Keratinocyte (primary cell): ENCODE measurements around the gene PKNOX2.

ENCODE experiments used
- EZH2 ChIP-seq: IDR thresholded peaks from one replicate; pipeline ENCODE4 v1.6.1; 2012; ENCODE audit warnings: inconsistent platforms, mild to moderate bottlenecking, low read length, moderate library complexity
- TF ChIP-seq, protein P1 (sequence below), 3 experiments: IDR thresholded peaks in 1 of 3; conservative IDR thresholded peaks in 1 of 3; optimal IDR thresholded peaks in 1 of 3; 2 replicates in 2 of 3; 3 replicates in 1 of 3; pipeline versions ENCODE3 to v1.5.1; 2011; ENCODE audit warnings: low read length in 3 of 3, mild to moderate bottlenecking in 3 of 3, moderate library complexity in 2 of 3, control low read depth in 1 of 3, inconsistent platforms in 1 of 3; ENCODE audit not compliant: insufficient read depth in 2 of 3; ENCODE audit errors: extremely low read depth in 1 of 3

DNA sequence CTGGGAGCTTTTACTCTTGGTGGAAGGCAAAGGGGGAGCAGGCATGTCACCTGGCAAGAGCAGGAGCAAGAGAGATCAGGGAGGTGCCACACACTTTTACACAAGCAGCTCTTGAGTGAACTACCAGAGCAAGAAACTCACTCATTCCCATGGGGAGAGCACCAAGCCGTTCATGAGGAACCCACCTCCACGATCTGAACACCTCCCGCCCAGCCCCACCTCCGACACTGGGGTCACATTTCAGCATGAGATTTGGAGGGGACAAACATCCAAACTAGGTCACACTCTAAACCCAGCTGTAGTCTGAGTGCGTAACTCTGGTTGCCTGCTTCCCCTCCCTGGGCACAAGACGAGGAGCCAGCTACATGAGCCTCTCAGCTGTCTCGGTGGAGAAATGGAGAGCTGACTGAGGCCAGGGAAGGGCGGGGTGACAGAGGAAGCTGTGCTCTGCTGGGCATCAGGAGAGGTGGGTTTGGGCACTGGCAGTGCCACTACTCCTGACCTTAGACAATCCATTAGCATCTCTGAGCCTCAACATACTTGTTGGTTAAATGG, 134.6 kb downstream of the PKNOX2 start:
- TF ChIP-seq, protein P1, sequence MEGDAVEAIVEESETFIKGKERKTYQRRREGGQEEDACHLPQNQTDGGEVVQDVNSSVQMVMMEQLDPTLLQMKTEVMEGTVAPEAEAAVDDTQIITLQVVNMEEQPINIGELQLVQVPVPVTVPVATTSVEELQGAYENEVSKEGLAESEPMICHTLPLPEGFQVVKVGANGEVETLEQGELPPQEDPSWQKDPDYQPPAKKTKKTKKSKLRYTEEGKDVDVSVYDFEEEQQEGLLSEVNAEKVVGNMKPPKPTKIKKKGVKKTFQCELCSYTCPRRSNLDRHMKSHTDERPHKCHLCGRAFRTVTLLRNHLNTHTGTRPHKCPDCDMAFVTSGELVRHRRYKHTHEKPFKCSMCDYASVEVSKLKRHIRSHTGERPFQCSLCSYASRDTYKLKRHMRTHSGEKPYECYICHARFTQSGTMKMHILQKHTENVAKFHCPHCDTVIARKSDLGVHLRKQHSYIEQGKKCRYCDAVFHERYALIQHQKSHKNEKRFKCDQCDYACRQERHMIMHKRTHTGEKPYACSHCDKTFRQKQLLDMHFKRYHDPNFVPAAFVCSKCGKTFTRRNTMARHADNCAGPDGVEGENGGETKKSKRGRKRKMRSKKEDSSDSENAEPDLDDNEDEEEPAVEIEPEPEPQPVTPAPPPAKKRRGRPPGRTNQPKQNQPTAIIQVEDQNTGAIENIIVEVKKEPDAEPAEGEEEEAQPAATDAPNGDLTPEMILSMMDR (optimal IDR thresholded peaks at IDR 0.05 in 1 of 3, IDR thresholded peaks at IDR 0.05 in 1 of 3, conservative IDR thresholded peaks at IDR 0.05 in 1 of 3; ENCODE audit: extremely low read depth in 1 of 3, insufficient read depth in 2 of 3, low read length in 3 of 3): no peak
- no peak for TF ChIP-seq EZH2
